Mesendoderm (in vitro differentiated cells): Measurements from ENCODE around the gene CHID1.
A peak's percentile ranks its signal among the peaks of the same experiment; 100 is the strongest.

ENCODE experiments used
- DNase-seq: peaks from one replicate; pipeline ENCODE4 v3.0.0; 2013
- H2AK5ac ChIP-seq: 2 replicates; pipeline ENCODE4 v1.6.1; 2013; ENCODE audit warnings: low read length, inconsistent platforms
- H2BK120ac ChIP-seq: 2 replicates; pipeline ENCODE4 v1.6.1; 2013; ENCODE audit warnings: low read depth, mild to moderate bottlenecking, low read length, moderate library complexity, mixed read lengths
- H2BK15ac ChIP-seq: replicated peaks from 2 replicates; pipeline ENCODE4 v1.6.1; 2013; ENCODE audit warnings: low read depth, mild to moderate bottlenecking, moderate library complexity
- H2BK5ac ChIP-seq: 2 replicates; pipeline ENCODE4 v1.6.1; 2013; ENCODE audit warnings: low read length, inconsistent platforms
- H3K18ac ChIP-seq: 2 replicates; pipeline ENCODE4 v1.6.1; 2013; ENCODE audit warnings: mild to moderate bottlenecking, low read length, mixed read lengths
- H3K23ac ChIP-seq: one replicate; pipeline ENCODE4 v1.6.1; 2013; ENCODE audit warnings: low read length
- H3K27ac ChIP-seq: 2 replicates; pipeline ENCODE4 v1.5.1; 2013; ENCODE audit warnings: low read depth, mild to moderate bottlenecking, inconsistent platforms, low read length, moderate library complexity
- H3K27me3 ChIP-seq: 2 replicates; pipeline ENCODE4 v1.6.1; 2013; ENCODE audit warnings: low read length, control low read depth, mild to moderate bottlenecking, inconsistent platforms; ENCODE audit not compliant: insufficient read depth, poor library complexity
- H3K36me3 ChIP-seq: 2 replicates; pipeline ENCODE4 v1.6.1; 2013; ENCODE audit warnings: low read length, inconsistent platforms; ENCODE audit not compliant: control insufficient read depth, insufficient read depth
- H3K4ac ChIP-seq: one replicate; pipeline ENCODE4 v1.6.1; 2013; ENCODE audit warnings: low read depth, mild to moderate bottlenecking, low read length, moderate library complexity
- H3K4me1 ChIP-seq: 2 replicates; pipeline ENCODE4 v1.6.1; 2013; ENCODE audit warnings: low read depth, low read length, inconsistent platforms; ENCODE audit not compliant: control insufficient read depth
- H3K4me2 ChIP-seq: 2 replicates; pipeline ENCODE4 v1.6.1; 2013; ENCODE audit warnings: low read length
- H3K4me3 ChIP-seq: 2 replicates; pipeline ENCODE4 v1.5.1; 2013; ENCODE audit warnings: mild to moderate bottlenecking, low read length
- H3K56ac ChIP-seq: one replicate; pipeline ENCODE4 v1.6.1; 2013; ENCODE audit warnings: low read length
- H3K79me1 ChIP-seq: 2 replicates; pipeline ENCODE4 v1.6.1; 2013; ENCODE audit warnings: low read length, inconsistent platforms
- H3K79me2 ChIP-seq: 2 replicates; pipeline ENCODE4 v1.6.1; 2013; ENCODE audit warnings: mild to moderate bottlenecking, low read length; ENCODE audit not compliant: control insufficient read depth, insufficient read depth
- H3K9ac ChIP-seq: 2 replicates; pipeline ENCODE4 v1.6.1; 2013; ENCODE audit warnings: low read length, inconsistent platforms
- H4K5ac ChIP-seq: one replicate; pipeline ENCODE4 v1.6.1; 2013; ENCODE audit warnings: low read length
- H4K8ac ChIP-seq: one replicate; pipeline ENCODE4 v1.6.1; 2013; ENCODE audit warnings: low read depth, mild to moderate bottlenecking, control low read depth, low read length, moderate library complexity
- WGBS: extraction: QIAGEN DNeasy Blood & Tissue Kit; methylation state at CpG from one replicate; pipeline ENCODE4 v1.1.7; 2013; ENCODE audit warnings: low lambda C conversion rate, missing lambda C conversion rate; ENCODE audit not compliant: insufficient coverage; ENCODE audit errors: extremely low coverage; 5-methylcytosine and 5-hydroxymethylcytosine counted together

CHID1 gene

DNA sequence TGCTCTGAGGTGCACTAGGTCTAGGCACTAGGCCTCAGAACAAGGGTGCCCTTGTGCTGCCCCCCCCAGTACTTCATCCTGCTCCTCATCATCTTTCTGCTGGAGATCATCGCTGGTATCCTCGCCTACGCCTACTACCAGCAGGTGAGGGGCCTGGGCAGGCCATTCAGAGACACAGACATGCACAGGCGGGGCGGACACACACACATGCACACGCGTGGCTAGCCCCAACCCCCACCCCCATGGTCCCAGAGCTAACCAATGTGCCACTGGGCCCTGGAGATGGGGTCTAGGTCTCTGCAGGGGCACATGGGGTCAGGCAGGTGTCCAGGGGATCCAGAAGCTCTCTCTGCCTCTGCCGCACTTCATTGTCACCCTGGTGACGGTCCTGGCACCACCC is 73.9 kb downstream of the CHID1 start:
- no peak overlapping the region for H4K5ac ChIP-seq
- no peak overlapping the region for H4K8ac ChIP-seq
- H2BK120ac ChIP-seq, result no peak overlapping the region
- no peak overlapping the region for H3K9ac ChIP-seq
- no peaks in the 10 kb centered on the region for H3K27me3 ChIP-seq
- H2AK5ac ChIP-seq, result no peak overlapping the region
- no peak for DNase-seq
- no peak overlapping the region for H3K18ac ChIP-seq
- peaks cover 9% of the 10 kb centered on the region for H3K79me1 ChIP-seq
- H3K23ac ChIP-seq, result no peak overlapping the region
- no peak overlapping the region for H2BK15ac ChIP-seq
- H3K36me3 ChIP-seq, result peaks cover 10% of the 10 kb centered on the region
- H3K4me1 ChIP-seq, result peaks cover 8% of the 10 kb centered on the region
- no peak overlapping the region for H2BK5ac ChIP-seq
- no peak overlapping the region for H3K4me3 ChIP-seq
- no peak overlapping the region for H3K56ac ChIP-seq
- H3K27ac ChIP-seq, result no peak overlapping the region
- WGBS, result no CpG with 5 or more reads among the region's 9 CpGs
- peaks cover 10% of the 10 kb centered on the region for H3K79me2 ChIP-seq
- no peak overlapping the region for H3K4ac ChIP-seq
- H3K4me2 ChIP-seq, result no peak overlapping the region

DNA sequence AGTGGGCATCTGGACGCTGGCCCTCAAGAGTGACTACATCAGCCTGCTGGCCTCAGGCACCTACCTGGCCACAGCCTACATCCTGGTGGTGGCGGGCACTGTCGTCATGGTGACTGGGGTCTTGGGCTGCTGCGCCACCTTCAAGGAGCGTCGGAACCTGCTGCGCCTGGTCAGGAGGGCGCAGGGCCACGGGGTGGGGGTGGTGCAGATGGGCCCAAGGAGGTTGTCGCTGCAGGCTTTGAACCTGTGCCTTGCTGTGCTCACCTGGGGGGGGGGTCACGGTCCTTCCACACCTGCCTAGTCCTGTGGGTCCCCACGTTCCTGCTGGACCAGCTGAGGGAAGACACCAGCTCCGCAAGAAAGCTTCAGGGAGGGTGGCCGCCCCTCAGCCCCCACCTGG is 74.3 kb downstream of the CHID1 start:
- peaks cover 10% of the 10 kb centered on the region for H3K36me3 ChIP-seq
- WGBS, result no CpG with 5 or more reads among the region's 14 CpGs

DNA sequence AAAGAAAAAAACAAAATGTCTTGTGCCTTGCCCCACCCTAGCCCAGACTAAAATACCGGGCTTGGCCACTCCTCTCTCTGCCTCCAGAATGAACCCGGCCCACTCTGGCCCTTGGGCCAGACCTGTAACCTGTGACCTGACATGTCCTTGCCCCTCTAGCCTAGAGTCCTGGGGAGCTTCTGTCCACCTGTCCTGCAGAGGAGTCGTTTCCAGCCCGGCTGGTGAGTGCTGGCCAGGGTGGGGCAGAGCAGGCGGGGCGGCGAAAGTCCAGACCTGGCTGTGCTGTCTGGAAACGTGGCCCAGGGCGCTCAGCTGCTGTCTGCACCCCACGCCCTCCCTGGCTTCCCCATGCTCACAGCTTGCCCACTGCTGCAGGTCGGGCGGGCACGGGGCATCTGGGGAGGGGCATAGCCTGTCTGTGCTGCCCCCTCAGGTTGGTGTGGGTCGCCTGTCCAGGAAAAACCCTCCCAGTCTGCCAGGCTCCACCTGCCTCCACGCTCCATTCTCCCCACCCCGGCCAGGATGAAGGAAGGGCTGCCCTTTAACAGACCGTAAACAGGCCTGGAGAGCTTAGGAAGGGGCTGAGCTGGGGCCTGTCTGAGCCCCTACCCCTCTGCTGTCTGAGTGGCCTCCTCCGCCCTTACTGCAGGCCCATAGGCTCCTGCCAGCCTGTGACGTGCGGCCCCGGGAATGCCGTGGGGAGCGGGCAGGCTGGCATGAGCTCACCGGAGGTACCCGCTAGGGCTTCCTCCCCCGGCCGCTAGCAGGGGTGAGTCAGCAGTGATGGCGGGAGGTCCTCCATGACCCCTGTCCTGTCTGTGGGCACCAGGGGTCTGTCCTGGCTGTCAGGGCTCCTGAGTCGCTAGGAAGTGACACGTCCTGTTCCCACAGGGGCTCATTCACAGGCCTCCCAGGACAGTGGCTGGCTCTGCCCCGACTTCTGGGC is 76.0 kb downstream of the CHID1 start:
- peaks cover 7% of the 10 kb centered on the region for H3K36me3 ChIP-seq
- no peak overlapping the region for H3K4ac ChIP-seq
- H4K5ac ChIP-seq, result no peak overlapping the region
- H3K56ac ChIP-seq, result peak overlapping the region; percentile 42
- no peak overlapping the region for H2AK5ac ChIP-seq
- no peak overlapping the region for H3K23ac ChIP-seq
- H3K4me1 ChIP-seq, result peaks cover 8% of the 10 kb centered on the region
- H3K9ac ChIP-seq, result no peak overlapping the region
- WGBS, result no CpG with 5 or more reads among the region's 31 CpGs
- no peak overlapping the region for H4K8ac ChIP-seq
- no peak overlapping the region for H2BK5ac ChIP-seq
- H3K18ac ChIP-seq, result no peak overlapping the region
- H3K4me2 ChIP-seq, result no peak overlapping the region
- peaks cover 3% of the 10 kb centered on the region for H3K27me3 ChIP-seq
- H3K79me1 ChIP-seq, result peaks cover 2% of the 10 kb centered on the region
- H3K79me2 ChIP-seq, result no peaks in the 10 kb centered on the region
- DNase-seq, result no peak
- no peak overlapping the region for H3K27ac ChIP-seq
- no peak overlapping the region for H2BK120ac ChIP-seq
- no peak overlapping the region for H3K4me3 ChIP-seq
- no peak overlapping the region for H2BK15ac ChIP-seq

More for the DNA sequence above, 74.3 kb downstream of the CHID1 start:
- Histone ChIP-seq H3K56ac (no peak overlapping the region), H2BK15ac (no peak overlapping the region), H3K9ac (no peak overlapping the region), H3K4me2 (no peak overlapping the region), H3K4ac (no peak overlapping the region), H3K23ac (no peak overlapping the region), H4K8ac (no peak overlapping the region), H3K27ac (no peak overlapping the region), H3K4me3 (no peak overlapping the region), H3K4me1 (peaks cover 8% of the 10 kb centered on the region), H3K18ac (no peak overlapping the region), H3K79me1 (peaks cover 7% of the 10 kb centered on the region), H2BK5ac (no peak overlapping the region), H2BK120ac (no peak overlapping the region), H2AK5ac (no peak overlapping the region), H3K27me3 (no peaks in the 10 kb centered on the region), H3K79me2 (peaks cover 9% of the 10 kb centered on the region), H4K5ac (no peak overlapping the region)
- DNase-seq, result no peak

DNA sequence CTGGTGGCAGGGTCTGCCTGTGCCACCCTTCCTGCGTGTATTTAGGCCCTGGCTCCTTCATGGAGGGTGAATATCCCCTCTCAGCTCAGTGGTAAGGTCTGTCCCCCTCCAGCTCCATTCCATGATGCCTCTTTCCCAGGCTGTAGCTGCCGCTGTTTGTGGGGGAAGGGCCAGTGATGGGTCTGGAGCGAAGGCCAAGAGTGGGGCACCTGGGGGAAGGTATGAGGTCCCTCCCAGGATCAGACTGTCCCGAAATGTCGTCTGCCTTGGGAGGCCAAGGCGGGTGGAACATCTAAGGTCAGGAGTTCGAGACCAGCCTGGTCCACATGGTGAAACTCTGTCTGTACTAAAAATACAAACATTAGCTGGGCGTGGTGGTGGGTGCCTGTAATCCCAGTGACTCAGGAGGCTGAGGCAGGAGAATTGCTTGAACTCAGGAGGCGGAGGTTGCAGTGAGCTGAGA is 76.7 kb downstream of the CHID1 start:
- H3K79me2 ChIP-seq, result no peaks in the 10 kb centered on the region
- H3K9ac ChIP-seq, result peak overlapping the region; percentile 77
- peaks cover 3% of the 10 kb centered on the region for H3K27me3 ChIP-seq
- no peak overlapping the region for H4K8ac ChIP-seq
- peak overlapping the region; percentile 11 for H2AK5ac ChIP-seq
- H3K56ac ChIP-seq, result peak overlapping the region; percentile 92
- H3K23ac ChIP-seq, result peak overlapping the region; percentile 72
- no peak overlapping the region for H3K4ac ChIP-seq
- H3K4me3 ChIP-seq, result peak overlapping the region; percentile 71
- no peak overlapping the region for H4K5ac ChIP-seq
- H3K36me3 ChIP-seq, result peaks cover 5% of the 10 kb centered on the region
- H2BK15ac ChIP-seq, result no peak overlapping the region
- no peak overlapping the region for H2BK120ac ChIP-seq
- no CpG with 5 or more reads among the region's 9 CpGs for WGBS
- no peak overlapping the region for H3K27ac ChIP-seq
- H3K4me2 ChIP-seq, result peak overlapping the region; percentile 77
- peaks cover 11% of the 10 kb centered on the region for H3K4me1 ChIP-seq
- H3K79me1 ChIP-seq, result peaks cover 2% of the 10 kb centered on the region
- no peak for DNase-seq
- H3K18ac ChIP-seq, result no peak overlapping the region
- no peak overlapping the region for H2BK5ac ChIP-seq

DNA sequence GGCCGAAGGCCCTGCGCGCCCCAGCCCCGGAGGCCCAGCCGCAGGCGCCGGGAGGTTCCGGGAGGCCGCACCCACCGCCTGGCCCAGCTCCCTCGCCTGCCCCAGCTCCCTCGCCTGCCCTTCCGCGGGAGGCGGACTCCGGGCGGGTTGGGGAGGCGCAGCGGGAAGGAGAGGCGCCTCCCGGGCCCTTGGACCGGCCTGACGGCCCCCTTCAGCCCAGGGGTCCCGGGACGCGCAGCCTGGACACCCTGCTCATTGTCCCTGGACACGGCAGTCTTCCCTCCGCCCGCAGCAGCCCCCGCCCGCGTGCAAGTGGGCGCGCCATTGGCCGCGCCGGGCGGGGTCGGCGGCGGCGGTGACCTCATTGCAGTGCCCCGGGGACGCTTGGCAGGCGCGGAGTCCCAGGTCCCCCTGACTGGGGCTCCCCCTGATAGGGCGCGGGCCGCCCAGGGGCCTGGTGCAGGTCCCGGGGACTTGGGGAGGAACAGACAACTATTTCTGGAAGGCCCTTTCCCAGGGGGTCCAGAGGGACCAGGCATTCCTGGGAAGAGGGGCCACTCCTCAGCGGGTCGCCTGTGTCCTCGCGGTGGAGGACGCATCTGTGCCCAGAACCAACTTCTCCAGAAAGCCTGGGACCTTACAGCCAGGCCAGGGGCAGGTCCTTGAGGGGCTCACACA is 77.4 kb downstream of the CHID1 start:
- Histone ChIP-seq H3K4me3 (peak overlapping the region; percentile 71), H3K27ac (peak overlapping the region; percentile 26), H3K23ac (peak overlapping the region; percentile 72), H3K4me2 (peak overlapping the region; percentile 77), H3K18ac (peak overlapping the region; percentile 62), H2AK5ac (no peak overlapping the region), H2BK120ac (no peak overlapping the region), H2BK5ac (no peak overlapping the region), H3K4me1 (peaks cover 11% of the 10 kb centered on the region), H3K4ac (peak overlapping the region; percentile 18), H4K8ac (no peak overlapping the region), H3K79me1 (peaks cover 2% of the 10 kb centered on the region), H3K79me2 (no peaks in the 10 kb centered on the region), H3K56ac (peak overlapping the region; percentile 92), H3K36me3 (peaks cover 2% of the 10 kb centered on the region), H4K5ac (no peak overlapping the region), H3K27me3 (peaks cover 3% of the 10 kb centered on the region), H3K9ac (peak overlapping the region; percentile 77), H2BK15ac (no peak overlapping the region)
- WGBS, result no CpG with 5 or more reads among the region's 55 CpGs
- DNase-seq, result no peak
